22Rv1 (cell line): Measurements from ENCODE around the gene CASTOR1.

Experiments used
- CTCF ChIP-seq: fragments of 450-650 bp; IDR thresholded peaks from 2 replicates; pipeline ENCODE4 v1.5.1; 2017; ENCODE audit warnings: mild to moderate bottlenecking
- ZFX ChIP-seq: fragments of 450-650 bp; IDR thresholded peaks from 2 replicates; pipeline ENCODE4 v1.6.1; 2017; ENCODE audit warnings: antibody characterized with exemption, borderline replicate concordance

DNA sequence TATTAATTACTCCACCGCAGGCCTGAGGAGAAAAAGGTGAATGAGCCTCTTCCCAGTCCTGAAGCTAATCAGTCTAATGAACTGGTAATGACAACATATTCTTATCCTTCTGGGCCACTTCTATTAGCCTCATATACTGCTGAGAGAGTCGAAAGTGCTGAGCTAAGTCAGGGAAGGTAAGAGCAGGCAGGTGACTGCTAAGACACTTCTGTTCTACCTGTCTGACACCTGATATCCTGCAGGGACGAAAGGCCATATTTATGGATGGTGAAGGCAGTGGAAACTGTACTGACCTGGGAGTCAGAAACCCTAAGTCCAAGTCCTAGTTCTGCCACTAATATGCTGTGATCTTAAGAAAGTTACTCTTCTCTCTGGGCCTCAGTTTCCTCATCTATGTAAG lies 33.9 kb upstream of the CASTOR1 start:
- TF ChIP-seq CTCF = no peak
- TF ChIP-seq ZFX = no peak
